Endothelial cell of hepatic sinusoid (primary cell): ENCODE data around the gene PAK4.

Experiments used
- in situ Hi-C: cut with HindIII; loops from 2 replicates; pipeline ENCODE4 v1.10.0; 2017; ENCODE audit warnings: low sequenced_read_pairs

Gene PAK4

DNA sequence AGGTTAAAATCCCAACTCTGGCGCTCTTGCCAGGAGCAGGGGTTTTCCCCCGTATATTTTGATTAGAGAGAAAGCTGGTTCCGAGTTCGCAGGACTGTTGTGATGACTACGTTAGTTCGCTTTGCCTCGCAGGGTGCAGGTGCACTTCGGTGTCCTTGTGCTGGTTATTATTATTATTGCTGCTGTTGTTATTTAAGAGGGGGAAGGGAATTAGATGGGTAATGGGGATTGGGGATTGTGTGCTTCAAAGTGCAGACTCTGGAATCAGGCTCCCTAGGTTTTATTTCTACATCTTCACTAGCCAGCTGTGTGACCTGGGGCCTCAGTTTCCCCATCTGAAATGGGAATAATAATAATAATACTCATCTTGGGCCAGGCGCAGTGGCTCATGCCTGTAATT lies 26.2 kb upstream of the PAK4 start:
- in situ Hi-C loops = no loop called here

DNA sequence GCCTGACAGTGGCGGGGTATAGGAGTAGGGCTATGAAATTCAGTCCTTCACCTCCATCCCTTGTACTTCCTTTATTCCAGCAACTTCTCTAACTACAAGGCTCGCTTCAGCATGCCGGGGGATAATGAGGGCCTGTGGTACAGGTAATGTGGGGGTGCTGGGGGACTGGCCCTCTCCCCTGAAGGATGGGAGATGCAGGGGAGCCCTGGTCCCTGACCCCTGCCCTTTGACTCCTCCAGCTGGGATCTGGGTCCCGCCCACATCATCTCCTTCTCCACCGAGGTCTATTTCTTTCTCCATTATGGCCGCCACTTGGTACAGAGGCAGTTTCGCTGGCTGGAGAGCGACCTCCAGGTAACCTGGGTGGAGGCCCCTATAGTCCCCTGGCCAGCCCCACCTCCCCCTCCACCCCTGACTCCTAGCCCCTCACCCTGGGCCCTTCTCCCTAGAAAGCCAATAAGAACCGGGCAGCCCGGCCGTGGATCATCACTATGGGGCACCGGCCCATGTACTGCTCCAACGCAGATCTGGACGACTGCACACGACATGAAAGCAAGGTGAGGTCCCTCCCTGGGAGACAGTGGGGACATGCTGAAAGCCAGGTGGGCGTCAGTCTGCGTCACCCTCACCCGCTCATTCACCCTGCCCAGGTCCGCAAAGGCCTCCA lies 25.0 kb upstream of the PAK4 start:
- in situ Hi-C loops = no loop called here

DNA sequence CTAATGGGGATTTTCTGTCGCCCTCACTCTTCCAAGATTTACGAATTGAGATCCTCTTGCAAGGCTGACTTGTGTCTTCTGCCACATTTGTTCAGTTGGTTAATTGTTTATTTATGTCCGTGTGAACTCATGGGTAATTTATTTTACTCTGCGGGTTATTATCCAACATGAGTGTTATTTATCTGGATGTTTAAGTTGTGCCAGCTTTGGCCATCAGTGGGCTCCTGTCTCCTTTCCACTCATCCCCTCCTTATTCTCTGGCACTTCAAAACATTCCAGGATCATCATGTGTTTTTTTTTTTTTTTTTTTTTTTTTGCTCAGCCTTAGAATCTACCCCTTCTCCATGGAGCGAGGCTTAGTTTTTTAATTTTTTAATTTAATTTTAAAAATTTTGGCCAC lies 22.4 kb upstream of the PAK4 start:
- in situ Hi-C loops = no loop called here

DNA sequence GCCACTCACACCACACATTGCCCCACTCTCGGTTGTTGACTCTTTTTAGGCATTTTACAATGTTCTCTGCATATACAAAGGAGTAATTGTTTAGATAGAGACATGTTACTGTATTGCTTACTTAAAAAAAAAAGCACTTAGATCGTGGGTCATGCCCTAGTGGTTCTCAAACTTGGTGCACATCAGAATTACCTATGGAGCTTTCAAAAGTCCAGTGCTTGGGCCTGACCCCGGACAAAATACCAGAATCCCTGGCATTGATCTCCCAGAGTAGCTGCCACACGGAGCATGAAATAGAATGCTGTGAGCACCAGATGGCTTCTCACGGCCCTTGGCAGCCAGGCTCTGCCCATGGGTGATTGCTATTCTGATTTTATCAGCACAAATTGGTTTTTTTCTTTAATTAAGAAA lies 21.4 kb upstream of the PAK4 start:
- in situ Hi-C loops = no loop called here

DNA sequence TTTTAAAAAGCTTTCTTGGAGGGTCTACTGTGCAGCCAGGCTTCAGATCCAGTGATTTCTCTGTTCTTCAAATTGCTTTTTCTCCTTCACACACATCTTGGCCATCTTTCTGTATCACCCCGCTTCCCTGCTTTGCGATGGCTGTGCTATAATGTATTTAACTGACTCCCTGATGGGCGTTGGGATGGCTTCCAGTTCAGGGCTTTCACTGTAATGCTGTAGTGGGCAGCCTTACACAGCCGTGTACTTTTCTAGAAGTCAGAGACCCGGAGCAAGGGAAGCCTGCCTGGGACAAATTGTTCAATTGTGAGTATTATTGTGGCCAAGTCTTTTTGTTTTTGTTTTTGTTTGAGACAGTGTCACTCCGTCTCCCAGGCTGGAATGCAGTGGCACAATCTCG lies 19.4 kb upstream of the PAK4 start:
- in situ Hi-C loops = no loop called here

DNA sequence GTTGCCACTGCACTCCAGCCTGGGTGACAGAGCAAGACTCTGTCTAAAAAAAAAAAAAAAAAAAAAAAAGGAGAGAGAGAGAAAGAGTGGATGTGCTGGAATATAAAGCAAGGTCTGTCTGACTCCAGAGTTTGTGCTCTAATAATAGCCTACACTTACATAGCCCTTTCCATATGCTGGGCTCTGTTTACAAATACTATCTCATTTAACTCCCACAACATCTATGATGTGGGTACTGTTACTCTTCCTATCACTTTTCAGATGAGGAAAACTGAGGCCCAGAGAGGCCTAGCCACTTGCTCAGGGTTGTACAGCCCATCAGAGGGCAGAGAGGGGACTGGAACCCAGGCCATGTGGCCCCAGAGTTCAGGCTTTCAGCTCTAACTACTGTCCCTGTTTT lies 15.9 kb upstream of the PAK4 start:
- in situ Hi-C loops = loop anchor here (10.0 kb wide), 1 partner anchor 45 kb away; no protein-coding TSS in a partner anchor

DNA sequence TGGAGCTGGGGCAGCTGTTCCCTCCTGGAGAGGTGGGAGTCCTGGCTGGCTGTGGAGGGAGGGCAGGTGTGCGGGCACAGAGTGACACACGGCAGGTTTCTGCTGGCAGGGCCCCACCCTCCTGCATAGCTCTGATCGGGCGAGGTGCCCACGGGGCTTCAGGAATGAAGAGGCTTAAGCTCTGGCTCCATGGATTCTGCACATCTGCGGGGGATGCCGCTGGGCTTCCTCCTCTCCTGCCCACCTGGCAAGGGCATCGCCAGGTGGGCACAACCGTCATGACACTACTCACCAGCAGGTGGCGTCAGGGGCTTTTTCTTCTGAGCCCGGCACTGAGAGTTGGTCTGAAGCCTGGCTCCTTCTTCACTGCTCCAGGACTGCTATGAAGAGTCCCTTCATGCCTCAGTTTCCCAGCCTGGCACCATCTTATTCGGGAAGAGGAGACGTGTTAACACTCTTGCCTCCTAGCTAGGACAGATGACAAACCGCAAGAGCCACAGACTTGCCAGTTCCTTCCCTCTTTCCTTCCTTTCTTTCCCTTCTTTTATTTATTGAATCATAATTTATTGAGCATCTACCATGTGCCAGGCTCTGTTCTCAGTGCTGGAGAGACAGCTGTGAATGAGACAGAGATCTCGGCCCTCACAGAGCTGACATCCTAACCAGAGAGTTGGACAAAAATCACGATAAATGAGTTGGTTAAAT lies 15.2 kb upstream of the PAK4 start:
- in situ Hi-C loops = loop anchor here (10.0 kb wide), 1 partner anchor 46 kb away; no protein-coding TSS in a partner anchor

DNA sequence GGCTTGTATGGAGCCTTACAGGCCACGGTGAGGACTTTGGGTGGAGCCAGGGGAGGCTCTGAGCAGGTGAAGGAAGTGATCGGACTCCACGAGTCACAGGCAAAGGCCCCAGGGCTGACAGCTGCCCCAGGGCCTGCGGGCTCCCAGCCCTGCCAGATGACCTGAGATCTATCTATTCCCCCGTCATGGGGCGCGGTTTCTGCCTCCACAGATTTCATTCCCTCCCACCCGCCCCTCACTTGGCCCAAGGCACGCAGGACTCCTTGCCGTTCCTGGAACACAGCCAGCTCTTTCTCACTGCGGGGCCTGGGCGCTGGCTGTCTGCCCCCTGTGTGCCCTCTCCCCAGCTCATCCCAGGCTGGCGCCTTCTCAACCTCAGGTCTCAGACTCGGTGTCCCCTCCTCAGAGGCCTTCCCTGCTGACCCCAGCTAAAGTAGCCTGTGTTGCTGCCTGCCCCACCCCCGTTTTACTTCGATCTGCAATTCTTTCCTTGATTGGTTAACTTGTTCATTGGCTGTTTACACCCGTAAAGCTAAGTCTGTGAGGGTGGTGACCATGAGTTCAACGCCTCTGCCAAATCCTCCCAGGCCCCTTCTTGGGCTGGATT lies 13.9 kb upstream of the PAK4 start:
- in situ Hi-C loops = loop anchor here (10.0 kb wide), 1 partner anchor 47 kb away; no protein-coding TSS in a partner anchor

DNA sequence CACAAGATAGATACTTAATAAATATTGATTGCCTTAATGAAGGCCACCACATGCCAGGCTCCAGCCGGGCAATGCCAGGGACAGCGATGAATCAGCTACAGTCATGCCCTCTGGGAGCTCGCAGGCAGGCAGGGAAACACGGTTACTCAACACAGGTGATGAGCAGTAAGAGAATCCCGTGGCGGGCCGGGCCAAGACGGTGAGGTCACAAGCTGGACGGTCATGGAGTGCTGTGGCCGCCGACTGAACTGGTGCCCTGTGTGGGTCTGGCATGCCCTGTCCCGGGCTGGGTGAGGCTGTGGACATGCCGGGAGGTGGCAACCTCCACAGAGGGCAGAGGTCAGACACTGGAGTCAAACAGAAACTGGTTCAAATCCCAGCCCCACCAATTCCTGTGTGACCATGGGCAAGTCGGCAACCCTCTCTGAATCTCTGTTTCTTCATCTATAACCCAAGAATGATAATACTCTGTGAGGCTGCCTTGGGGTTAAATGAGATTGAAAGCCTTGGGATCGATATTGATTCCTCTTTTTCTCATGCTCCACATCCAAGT lies 13.2 kb upstream of the PAK4 start:
- in situ Hi-C loops = loop anchor here (10.0 kb wide), 1 partner anchor 48 kb away; no protein-coding TSS in a partner anchor

DNA sequence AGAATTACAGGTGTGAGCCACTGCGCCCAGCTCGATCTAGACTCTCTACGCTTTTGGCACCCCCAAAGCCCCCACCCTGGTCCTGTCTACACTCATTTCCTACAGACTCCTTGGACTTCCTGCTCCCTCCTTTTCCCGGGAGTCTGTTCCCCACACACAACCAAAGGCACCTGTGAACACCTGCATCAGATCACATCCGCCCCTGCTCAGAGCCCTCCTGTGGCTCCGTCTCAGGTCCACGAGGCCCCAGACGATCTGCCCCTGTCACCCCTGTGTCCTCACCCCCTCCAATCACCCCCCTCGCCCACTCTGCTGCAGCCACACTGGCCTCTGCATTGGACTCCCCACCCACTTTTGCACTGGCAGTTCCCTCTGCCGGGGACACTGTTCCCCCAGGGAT lies 12.4 kb upstream of the PAK4 start:
- in situ Hi-C loops = loop anchor here (10.0 kb wide), 1 partner anchor 48 kb away; no protein-coding TSS in a partner anchor

DNA sequence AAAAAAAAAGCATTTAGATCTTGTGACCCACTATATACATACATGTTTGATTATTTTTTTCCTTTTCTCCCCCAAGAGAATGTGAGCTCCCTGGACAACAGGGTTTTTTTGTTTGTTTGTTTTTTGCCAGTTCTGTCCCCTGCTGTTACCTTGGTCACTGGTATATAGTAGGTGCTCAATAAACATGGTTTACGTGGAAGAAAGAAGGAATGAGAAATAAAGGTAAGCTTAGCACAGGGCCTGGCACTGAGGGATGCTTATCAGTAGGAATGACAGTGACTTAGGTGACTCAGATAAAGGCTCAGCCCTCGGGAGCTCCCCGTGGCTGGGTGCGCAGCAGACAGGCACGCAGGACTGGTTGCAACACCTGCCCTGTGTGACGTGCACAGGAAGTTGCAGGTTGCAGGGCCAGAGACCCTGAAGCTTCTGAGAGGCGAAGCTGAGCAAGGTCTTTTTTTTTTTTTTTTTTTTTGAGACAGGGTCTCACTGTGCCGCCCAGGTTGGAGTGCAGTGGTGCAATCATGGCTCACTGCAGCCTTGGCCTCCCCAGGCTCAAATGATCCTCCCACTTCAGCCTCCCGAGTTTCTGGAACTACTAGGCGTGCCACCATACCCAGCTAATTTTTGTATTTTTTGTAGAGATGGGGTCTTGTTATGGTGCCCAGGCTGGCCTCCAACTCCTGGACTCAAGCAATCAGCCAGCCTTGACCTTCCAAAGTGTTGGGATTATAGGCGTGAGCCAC lies 10.3 kb upstream of the PAK4 start:
- in situ Hi-C loops = loop anchor here (10.0 kb wide), 1 partner anchor 50 kb away; no protein-coding TSS in a partner anchor

DNA sequence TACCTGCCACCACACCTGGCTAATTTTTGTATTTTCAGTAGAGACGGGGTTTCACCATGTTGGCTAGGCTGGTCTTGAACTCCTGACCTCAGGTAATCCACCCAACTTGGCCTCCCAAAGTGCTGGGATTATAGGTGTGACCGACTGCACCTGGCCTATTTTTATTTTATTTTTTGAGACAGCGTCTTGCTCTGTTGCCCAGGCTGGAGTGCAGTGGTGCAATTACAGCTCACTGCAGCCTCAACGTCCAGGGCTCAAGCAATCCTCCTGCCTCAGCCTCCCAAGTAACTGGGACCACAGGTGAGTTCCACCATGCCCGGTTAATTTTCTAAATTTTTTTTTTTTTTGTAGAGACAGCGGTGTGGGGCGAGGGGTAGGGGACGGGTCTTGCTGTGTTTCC lies 8.6 kb upstream of the PAK4 start:
- in situ Hi-C loops = loop anchor here (10.0 kb wide), 1 partner anchor 52 kb away; no protein-coding TSS in a partner anchor

DNA sequence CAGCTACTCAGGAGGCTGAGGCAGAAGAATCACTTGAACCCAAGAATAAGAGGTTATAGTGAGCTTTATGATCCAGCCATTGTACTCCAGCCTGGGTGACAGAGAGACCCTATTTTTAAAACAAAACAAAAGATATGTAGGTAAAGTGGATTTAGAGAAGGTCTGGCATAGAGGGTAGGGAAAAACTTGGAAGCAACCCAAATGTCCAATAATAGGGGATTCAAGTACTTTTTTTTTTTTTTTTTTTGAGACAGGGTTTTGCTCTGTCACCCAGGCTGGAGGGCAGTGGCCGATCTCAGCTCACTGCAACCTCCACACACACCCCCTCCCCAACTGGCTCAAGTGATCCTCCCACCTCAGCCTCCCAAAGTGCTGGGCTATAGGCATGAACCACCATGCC lies 5.8 kb upstream of the PAK4 start:
- in situ Hi-C loops = loop anchor here (10.0 kb wide), 1 partner anchor 55 kb away; no protein-coding TSS in a partner anchor

DNA sequence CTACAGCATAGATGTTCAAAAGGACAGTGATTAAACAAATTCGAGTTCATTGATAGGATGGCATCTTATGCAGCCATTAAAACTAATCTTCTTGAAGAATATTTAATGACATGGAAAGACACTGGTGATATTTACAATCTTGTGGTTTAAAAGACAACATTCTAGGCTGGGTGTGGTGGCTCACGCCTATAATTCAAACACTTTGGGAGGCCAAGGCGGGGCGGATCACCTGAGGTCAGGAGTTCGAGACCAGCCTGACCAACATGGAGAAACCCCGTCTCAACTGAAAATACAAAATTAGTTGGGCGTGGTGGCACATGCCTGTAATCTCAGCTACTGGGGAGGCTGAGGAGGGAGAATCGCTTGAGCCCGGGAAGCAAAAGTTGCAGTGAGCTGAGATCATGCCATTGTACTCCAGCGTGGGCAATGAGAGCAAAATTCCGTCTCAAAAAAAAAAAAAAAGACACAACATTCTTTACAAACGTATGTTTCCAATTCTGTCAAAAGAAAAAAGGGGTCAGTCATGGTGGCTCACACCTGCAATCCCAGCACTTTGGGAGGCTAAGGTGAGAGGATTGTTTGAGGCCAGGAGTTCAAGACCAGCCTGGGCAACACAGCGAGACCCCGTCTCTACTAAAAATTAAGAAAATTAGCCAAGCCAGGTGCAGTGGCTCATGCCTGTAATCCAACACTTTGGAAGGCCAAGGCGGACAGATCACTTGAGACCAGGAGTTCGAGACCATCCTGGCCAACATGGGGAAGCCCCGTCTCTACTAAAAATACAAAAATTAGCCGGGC lies 2.5 kb upstream of the PAK4 start:
- in situ Hi-C loops = no loop called here

DNA sequence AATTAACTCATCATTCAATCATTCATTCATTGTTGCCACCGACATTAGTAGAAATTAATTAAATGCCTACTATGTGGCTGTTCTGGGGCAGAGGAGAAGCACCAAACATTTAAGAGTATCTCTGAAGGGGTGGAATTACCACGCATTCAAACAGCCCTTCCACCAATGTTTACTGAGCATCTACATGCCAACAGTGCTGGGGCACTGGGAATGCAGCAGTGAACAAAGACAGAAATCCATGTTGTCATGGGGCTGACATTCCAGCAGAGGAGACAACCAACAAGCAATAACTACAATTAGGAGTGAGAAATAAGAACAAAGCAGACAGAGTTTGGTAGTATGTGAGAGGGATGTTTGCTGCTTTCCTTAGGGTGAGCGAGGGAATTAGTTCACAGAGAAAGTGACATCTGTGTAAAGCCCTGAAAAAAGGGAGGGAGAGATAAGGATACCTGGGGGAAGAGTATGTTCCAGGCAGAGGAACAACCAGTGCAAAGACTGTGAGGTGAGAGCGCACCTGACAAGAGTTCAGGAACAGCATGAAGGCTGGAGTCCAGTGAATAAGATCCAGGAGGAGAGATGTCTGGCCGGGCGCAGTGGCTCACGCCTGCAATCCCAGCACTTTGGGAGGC lies 1.3 kb upstream of the PAK4 start:
- in situ Hi-C loops = no loop called here

DNA sequence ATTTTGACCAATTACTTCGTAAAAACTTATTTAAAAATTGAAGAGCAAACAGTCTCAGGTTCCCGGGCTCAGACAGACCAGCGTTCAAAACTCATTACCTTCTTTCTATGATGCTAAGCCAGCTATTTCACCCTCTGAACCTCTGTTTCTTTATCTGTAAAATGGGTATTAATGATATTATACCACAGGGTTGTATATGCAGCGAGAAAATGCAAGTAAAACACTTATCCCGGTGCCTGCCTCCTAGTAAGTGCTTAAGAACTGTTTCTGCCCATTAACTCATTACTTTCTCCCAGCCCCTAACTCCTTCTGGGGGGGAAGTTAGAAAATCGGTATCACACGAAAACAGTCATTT lies 410 bp upstream of the PAK4 start:
- in situ Hi-C loops = no loop called here

DNA sequence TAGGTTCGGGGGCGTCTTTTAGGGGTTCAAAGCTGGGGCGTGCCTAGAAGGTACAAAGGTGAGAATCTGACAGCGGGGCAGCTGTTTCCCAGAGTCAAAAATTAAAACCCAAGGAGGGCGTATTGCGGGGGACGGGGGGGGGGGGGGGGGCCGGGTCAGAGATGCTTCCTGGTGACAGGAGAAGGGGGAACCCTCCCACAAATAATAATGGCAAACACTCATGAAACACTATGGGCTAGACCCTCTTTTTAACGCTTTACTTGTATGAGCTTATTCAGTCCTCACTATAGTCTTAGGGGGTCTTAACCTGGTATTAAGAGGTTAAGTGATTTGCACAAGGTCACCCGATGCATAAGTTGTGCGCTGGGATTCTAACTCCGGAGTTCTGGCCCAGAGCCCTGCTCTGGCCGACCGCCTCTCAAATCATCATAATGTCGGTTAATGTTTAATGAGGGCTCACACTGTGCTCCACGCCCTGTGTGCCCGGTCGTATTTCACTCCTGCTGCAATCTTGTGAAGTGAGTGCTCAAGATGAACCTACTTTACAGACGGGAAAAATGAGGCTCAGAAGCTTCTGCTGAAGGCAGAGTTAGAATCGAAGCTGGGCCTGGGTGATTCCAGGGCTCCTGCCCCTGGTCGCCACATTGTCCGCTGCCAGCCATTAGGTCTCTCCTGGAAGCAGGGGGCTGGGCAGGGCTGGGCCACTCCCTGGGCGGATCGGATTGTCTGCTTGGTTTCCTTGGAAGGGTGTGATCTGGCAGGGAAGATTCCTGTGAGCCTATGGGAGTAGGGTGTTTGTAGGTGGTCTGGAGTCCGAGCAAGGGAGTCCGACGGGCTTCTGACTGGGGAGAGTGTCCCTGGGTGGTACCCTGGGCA lies 964 bp downstream of the PAK4 start:
- in situ Hi-C loops = no loop called here

DNA sequence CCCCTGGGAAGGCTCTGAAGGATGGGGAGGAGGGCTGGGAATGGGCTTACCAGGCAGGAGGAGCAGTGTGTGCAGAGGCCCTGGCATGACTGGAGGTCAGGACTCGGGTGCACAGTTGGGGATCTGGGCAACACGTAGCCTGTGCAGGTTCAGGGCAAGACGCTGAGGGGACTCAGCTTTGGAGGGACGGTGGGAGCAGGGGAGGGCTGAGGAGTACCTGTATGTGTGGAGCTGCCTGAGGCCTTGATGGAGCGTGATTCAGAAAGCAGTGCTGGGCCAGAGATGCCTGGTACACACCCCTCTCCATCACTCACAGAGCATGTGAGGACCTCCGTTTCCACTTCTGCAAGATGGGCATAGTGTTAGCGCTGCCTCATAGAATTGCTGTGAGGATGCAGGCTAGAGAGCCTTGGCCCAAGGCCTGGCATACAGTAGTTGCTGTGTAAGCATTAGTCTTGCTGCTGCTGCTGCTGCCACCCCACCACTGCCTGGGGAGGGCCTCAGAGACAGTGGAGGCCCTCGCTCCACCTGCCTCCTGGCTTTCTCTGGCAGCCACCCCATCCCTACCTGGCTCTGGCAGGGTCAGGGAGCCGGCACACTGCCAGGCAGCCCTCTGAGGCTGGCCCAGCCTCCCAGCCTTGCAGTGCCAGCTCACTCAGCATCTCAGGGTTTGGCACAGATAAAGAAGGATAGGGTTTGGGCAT lies 2.4 kb downstream of the PAK4 start:
- in situ Hi-C loops = no loop called here
